ENCODE data around the gene PRAME.

PRAME gene

DNA sequence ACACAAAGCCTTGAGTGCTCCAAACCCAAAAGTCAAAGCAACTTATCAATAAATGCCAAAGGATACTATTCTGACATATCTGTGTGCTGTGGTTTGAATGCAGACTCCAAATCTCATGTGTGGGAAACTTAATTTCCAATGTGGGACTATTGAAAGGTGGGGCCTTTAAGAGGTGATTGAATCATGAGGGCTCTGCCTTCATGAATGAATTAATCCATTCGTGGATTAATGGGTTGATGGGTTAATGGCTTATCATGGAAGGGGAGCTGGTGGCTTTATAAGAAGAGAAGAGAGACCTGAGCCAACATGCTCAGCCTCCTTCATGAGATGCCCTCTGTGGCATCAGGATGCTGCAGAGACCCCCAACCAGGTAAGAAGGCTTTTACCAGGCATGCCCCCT lies 22.1 kb downstream of the PRAME start:
- no peaks in the 10 kb centered on the region for H3K9me2 ChIP-seq (replicated peaks; ENCODE audit: insufficient read depth, low read length)
- H3K4me1 ChIP-seq (ENCODE audit: low read length): no peaks in the 10 kb centered on the region
- no peak overlapping the region for H3K9ac ChIP-seq (ENCODE audit: low read length)
- no peaks in the 10 kb centered on the region for H4K20me1 ChIP-seq (ENCODE audit: insufficient read depth, low read length)
- no peak overlapping the region for H3K4me2 ChIP-seq (ENCODE audit: low read depth, low read length)
- no peak overlapping the region for H2AFZ ChIP-seq (ENCODE audit: low read length)
- H3F3A ChIP-seq (ENCODE audit: insufficient read depth, low read length): no peaks in the 10 kb centered on the region
- H3K79me2 ChIP-seq (ENCODE audit: low read length): no peaks in the 10 kb centered on the region
- no peaks in the 10 kb centered on the region for H3K27me3 ChIP-seq (replicated peaks; ENCODE audit: insufficient read depth, low read length)
- H3K27ac ChIP-seq (ENCODE audit: low read length): no peak overlapping the region
- no peak for TF ChIP-seq EZH2 (optimal IDR thresholded peaks at IDR 0.05; ENCODE audit: low read depth, low read length)
- no peak for TF ChIP-seq EZH2phosphoT487 (IDR thresholded peaks at IDR 0.05; ENCODE audit: low read length)
- TF ChIP-seq CTCF (IDR thresholded peaks at IDR 0.05; ENCODE audit: low read length): no peak
- H3K9me3 ChIP-seq (replicated peaks; ENCODE audit: insufficient read depth, low read length): no peaks in the 10 kb centered on the region
- H3K4me3 ChIP-seq (ENCODE audit: low read length): no peak overlapping the region
- no peak for DNase-seq
- no peaks in the 10 kb centered on the region for H3K36me3 ChIP-seq (replicated peaks; ENCODE audit: insufficient read depth, low read length)

DNA sequence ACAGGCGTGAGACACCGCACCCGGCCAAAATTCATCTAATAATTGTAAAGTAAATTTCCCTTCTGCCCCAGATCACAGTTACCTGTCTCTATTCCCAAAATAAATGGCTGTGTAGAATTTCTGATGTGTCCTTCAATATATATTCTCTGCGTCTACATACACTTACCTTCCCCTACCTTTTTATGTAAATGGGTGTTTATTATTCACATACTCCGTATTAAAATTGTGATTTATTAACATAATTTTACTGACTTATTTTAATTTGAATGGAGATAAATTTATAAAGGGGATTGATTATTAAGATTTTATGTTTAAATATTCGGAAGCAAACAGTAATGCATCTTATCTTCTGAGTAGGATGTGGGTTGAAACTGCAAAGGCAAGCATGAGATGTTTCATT lies 22.6 kb downstream of the PRAME start:
- Histone ChIP-seq H3K79me2 (ENCODE audit: low read length) (no peaks in the 10 kb centered on the region), H3F3A (ENCODE audit: insufficient read depth, low read length) (no peaks in the 10 kb centered on the region), H3K27ac (ENCODE audit: low read length) (no peak overlapping the region), H3K4me1 (ENCODE audit: low read length) (no peaks in the 10 kb centered on the region), H3K9me2 (replicated peaks; ENCODE audit: insufficient read depth, low read length) (no peaks in the 10 kb centered on the region), H3K4me2 (ENCODE audit: low read depth, low read length) (no peak overlapping the region), H3K4me3 (ENCODE audit: low read length) (no peak overlapping the region), H3K36me3 (replicated peaks; ENCODE audit: insufficient read depth, low read length) (no peaks in the 10 kb centered on the region), H4K20me1 (ENCODE audit: insufficient read depth, low read length) (no peaks in the 10 kb centered on the region), H3K9me3 (replicated peaks; ENCODE audit: insufficient read depth, low read length) (no peaks in the 10 kb centered on the region), H2AFZ (ENCODE audit: low read length) (no peak overlapping the region), H3K27me3 (replicated peaks; ENCODE audit: insufficient read depth, low read length) (no peaks in the 10 kb centered on the region), H3K9ac (ENCODE audit: low read length) (no peak overlapping the region)
- no peak for DNase-seq
- TF ChIP-seq EZH2phosphoT487 (IDR thresholded peaks at IDR 0.05; ENCODE audit: low read length) (no peak), CTCF (IDR thresholded peaks at IDR 0.05; ENCODE audit: low read length) (no peak), EZH2 (optimal IDR thresholded peaks at IDR 0.05; ENCODE audit: low read depth, low read length) (no peak)

- Histone ChIP-seq H3F3A (ENCODE audit: insufficient read depth, low read length) (no peaks in the 10 kb centered on the region), H3K79me2 (ENCODE audit: low read length) (no peaks in the 10 kb centered on the region), H3K9me3 (replicated peaks; ENCODE audit: insufficient read depth, low read length) (no peaks in the 10 kb centered on the region), H3K4me3 (ENCODE audit: low read length) (no peak overlapping the region), H2AFZ (ENCODE audit: low read length) (no peak overlapping the region), H3K9ac (ENCODE audit: low read length) (no peak overlapping the region), H3K36me3 (replicated peaks; ENCODE audit: insufficient read depth, low read length) (no peaks in the 10 kb centered on the region), H4K20me1 (ENCODE audit: insufficient read depth, low read length) (no peaks in the 10 kb centered on the region), H3K27ac (ENCODE audit: low read length) (no peak overlapping the region), H3K4me2 (ENCODE audit: low read depth, low read length) (no peak overlapping the region), H3K9me2 (replicated peaks; ENCODE audit: insufficient read depth, low read length) (no peaks in the 10 kb centered on the region), H3K27me3 (replicated peaks; ENCODE audit: insufficient read depth, low read length) (no peaks in the 10 kb centered on the region), H3K4me1 (ENCODE audit: low read length) (no peaks in the 10 kb centered on the region)
- TF ChIP-seq CTCF (IDR thresholded peaks at IDR 0.05; ENCODE audit: low read length) (no peak), EZH2 (optimal IDR thresholded peaks at IDR 0.05; ENCODE audit: low read depth, low read length) (no peak), EZH2phosphoT487 (IDR thresholded peaks at IDR 0.05; ENCODE audit: low read length) (no peak)
- DNase-seq: no peak
Measured at GRCh38 chr22:22535662-22536061, 23.4 kb downstream of the PRAME start.
